Measurements from ENCODE around the gene CEP131. TPM values are rescaled to one million over a fixed set of nuclear protein-coding genes. Genes with fewer than 3 reads are reported as not detected.

CEP131 gene
- total and polyA plus RNA-seq, 2 donors (not counting 3 experiments of a cell fraction or from before 2014, with no cell fraction given), result 5.3 to 17.9 TPM

DNA sequence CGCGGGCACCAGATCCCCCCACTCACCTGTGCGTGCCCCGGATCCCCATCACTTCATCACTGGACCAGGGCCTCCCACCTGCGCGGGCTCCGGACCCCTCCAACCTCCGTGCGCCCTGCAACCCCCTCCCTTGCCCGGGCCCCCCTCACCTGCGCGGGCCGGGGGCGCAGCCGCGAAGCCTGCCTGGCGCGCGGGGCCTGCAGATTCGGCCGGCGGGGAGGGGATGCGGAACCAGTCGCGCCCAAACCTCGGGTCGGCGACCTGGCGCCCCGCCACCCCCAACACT is 202 bp downstream of the CEP131 start:
- Histone ChIP-seq H3K9ac (replicated peaks; ENCODE audit: extremely low read depth, insufficient read depth, low read length) (peak overlapping the region; percentile 83), H3K27ac (ENCODE audit: insufficient read depth, low read depth, low read length) (no peak overlapping the region), H3K9me1 (replicated peaks; ENCODE audit: control insufficient read depth, extremely low read depth, insufficient read depth, low read length) (no peaks in the 10 kb centered on the region), H3K36me3 (ENCODE audit: control insufficient read depth in 2 of 2, extremely low read depth in 1 of 2, insufficient read depth in 2 of 2, low read length in 2 of 2) (no peaks in the 10 kb centered on the region), H3K27me3 (ENCODE audit: control insufficient read depth in 2 of 2, insufficient read depth in 2 of 2, low read length in 2 of 2) (no peaks in the 10 kb centered on the region), H2AFZ (ENCODE audit: low read depth, low read length) (peak overlapping the region; percentile 91), H4K20me1 (replicated peaks; ENCODE audit: control insufficient read depth, extremely low read depth, insufficient read depth, low read length) (no peaks in the 10 kb centered on the region), H3K4me1 (ENCODE audit: control insufficient read depth, extremely low read depth, insufficient read depth, low read length) (peaks cover 14% of the 10 kb centered on the region), H3K79me2 (ENCODE audit: control insufficient read depth, insufficient read depth, low read length) (peaks cover 5% of the 10 kb centered on the region), H3K4me3 (replicated peaks in 1 of 3; ENCODE audit: insufficient read depth in 1 of 3, low read depth in 1 of 3, low read length in 3 of 3) (peak overlapping the region; percentile 64 to 94 (median 85)), H3K4me2 (ENCODE audit: insufficient read depth, low read length) (peak overlapping the region; percentile 55), H3K9me3 (replicated peaks; ENCODE audit: control insufficient read depth, insufficient read depth, low read length) (no peaks in the 10 kb centered on the region)
- CTCF ChIA-PET, result interaction anchor here (0.6 to 1.3 kb wide), 4 partner anchors 10 to 79 kb away, joined by 3 to 7 read pairs (median 6); partner anchors contain the start of genes NDUFAF8 and TEPSIN
- intact Hi-C loops (cut with micrococcal nuclease), result loop anchor here (5.0 kb wide), 1 partner anchor 190 kb away; no protein-coding TSS in a partner anchor
- FAIRE-seq (no peak), DNase-seq (ENCODE audit: low read depth, low spot score) (no peak)
- no peak for TF ChIP-seq MYC (IDR thresholded peaks at IDR 0.05; ENCODE audit: low read depth, low read length)
- dilution Hi-C loops (cut with MboI; ENCODE audit: extremely low pct_ligation_motif_present, low sequenced_read_pairs), result no loop called here
- POLR2A ChIA-PET, result interaction anchor here (0.7 to 1.2 kb wide), 2 partner anchors 17 to 207 kb away, joined by 4 to 6 read pairs; partner anchors contain the start of genes NDUFAF8 and TEPSIN
- no TSS peak for BruUV-seq (replicated peaks)

DNA sequence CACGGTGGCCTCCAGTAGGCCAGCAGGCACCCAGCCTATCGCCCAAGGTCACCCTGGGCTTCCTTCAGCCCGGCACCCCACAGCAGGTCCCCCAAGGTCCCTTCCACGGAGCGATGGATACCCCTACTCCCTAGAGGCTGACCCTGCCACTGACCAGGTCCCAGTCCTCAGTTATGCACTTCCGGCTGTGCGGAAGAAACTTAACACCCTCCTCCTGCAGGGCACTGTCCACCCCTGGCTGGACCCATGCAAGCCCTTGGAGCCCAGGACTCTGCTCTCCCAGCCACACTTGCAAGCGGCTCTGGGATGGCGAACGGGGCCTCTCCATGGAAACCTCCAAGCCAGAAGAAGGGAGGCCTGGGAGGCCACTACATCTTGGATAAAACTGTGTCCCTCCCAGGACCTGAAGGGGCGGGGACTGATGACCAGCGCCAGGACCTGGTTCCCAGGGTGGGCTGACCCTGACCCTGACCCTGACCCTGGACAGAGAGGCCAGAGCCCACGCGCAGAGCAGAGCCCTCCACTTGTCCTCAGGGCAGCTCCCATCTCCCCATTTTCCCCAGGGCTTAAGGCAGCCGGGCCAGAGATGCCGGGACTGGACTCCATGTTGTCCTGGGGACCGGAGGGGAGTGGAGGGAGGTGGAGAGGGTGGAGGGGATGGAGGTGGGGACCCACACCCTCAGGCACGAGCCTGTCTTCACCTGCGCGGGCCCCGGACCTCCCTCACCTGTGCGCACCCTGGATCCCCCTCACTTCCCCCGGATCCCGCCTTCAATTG is 734 bp downstream of the CEP131 start:
- peaks cover 5% of the 10 kb centered on the region for H3K79me2 ChIP-seq (ENCODE audit: control insufficient read depth, insufficient read depth, low read length)
- no peak for DNase-seq (ENCODE audit: low read depth, low spot score)
- intact Hi-C loops (cut with micrococcal nuclease), result loop anchor here (5.0 kb wide), 1 partner anchor 190 kb away; no protein-coding TSS in a partner anchor
- dilution Hi-C loops (cut with MboI; ENCODE audit: extremely low pct_ligation_motif_present, low sequenced_read_pairs), result no loop called here
- H3K4me3 ChIP-seq (replicated peaks in 1 of 3; ENCODE audit: insufficient read depth in 1 of 3, low read depth in 1 of 3, low read length in 3 of 3), result peak overlapping the region; percentile 64 to 94 (median 85)
- no peaks in the 10 kb centered on the region for H4K20me1 ChIP-seq (replicated peaks; ENCODE audit: control insufficient read depth, extremely low read depth, insufficient read depth, low read length)
- TF ChIP-seq JUN (IDR thresholded peaks at IDR 0.05; ENCODE audit: borderline replicate concordance, insufficient read depth, insufficient read length, low read depth), result no peak
- TF ChIP-seq EZH2 (IDR thresholded peaks at IDR 0.05; ENCODE audit: borderline replicate concordance, low read depth, low read length, severe bottlenecking), result no peak
- no peak for TF ChIP-seq POLR2AphosphoS5 (IDR thresholded peaks at IDR 0.05; ENCODE audit: insufficient read depth, low read depth, low read length)
- TF ChIP-seq, protein P1, sequence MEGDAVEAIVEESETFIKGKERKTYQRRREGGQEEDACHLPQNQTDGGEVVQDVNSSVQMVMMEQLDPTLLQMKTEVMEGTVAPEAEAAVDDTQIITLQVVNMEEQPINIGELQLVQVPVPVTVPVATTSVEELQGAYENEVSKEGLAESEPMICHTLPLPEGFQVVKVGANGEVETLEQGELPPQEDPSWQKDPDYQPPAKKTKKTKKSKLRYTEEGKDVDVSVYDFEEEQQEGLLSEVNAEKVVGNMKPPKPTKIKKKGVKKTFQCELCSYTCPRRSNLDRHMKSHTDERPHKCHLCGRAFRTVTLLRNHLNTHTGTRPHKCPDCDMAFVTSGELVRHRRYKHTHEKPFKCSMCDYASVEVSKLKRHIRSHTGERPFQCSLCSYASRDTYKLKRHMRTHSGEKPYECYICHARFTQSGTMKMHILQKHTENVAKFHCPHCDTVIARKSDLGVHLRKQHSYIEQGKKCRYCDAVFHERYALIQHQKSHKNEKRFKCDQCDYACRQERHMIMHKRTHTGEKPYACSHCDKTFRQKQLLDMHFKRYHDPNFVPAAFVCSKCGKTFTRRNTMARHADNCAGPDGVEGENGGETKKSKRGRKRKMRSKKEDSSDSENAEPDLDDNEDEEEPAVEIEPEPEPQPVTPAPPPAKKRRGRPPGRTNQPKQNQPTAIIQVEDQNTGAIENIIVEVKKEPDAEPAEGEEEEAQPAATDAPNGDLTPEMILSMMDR (IDR thresholded peaks at IDR 0.05; ENCODE audit: extremely low read depth in 1 of 2, insufficient read depth in 1 of 2, low read depth in 1 of 2, low read length in 2 of 2), result no peak
- TF ChIP-seq, protein P2, sequence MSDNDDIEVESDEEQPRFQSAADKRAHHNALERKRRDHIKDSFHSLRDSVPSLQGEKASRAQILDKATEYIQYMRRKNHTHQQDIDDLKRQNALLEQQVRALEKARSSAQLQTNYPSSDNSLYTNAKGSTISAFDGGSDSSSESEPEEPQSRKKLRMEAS (IDR thresholded peaks at IDR 0.05; ENCODE audit: insufficient read depth, insufficient read length), result no peak
- no peak for TF ChIP-seq MYC (IDR thresholded peaks at IDR 0.05; ENCODE audit: low read depth, low read length)
- TF ChIP-seq POLR2A (IDR thresholded peaks at IDR 0.05; ENCODE audit: low read depth, low read length), result no peak
- no peak for TF ChIP-seq FOS (IDR thresholded peaks at IDR 0.05; ENCODE audit: borderline replicate concordance, insufficient read depth, low read length)
- no peak for TF ChIP-seq GATA2 (IDR thresholded peaks at IDR 0.05; ENCODE audit: insufficient read depth, insufficient read length, low read depth, low read length)
- no peak overlapping the region for H3K27ac ChIP-seq (ENCODE audit: insufficient read depth, low read depth, low read length)
- H3K27me3 ChIP-seq (ENCODE audit: control insufficient read depth in 2 of 2, insufficient read depth in 2 of 2, low read length in 2 of 2), result no peaks in the 10 kb centered on the region
- POLR2A ChIA-PET, result interaction anchor here (0.7 to 1.2 kb wide), 2 partner anchors 17 to 208 kb away, joined by 4 to 6 read pairs; partner anchors contain the start of genes NDUFAF8 and TEPSIN
- H3K9me1 ChIP-seq (replicated peaks; ENCODE audit: control insufficient read depth, extremely low read depth, insufficient read depth, low read length), result no peaks in the 10 kb centered on the region
- CTCF ChIA-PET, result interaction anchor here (1.2 to 1.3 kb wide), 2 partner anchors 17 to 21 kb away, joined by 6 to 7 read pairs; partner anchors contain the start of genes NDUFAF8 and TEPSIN
- peak overlapping the region; percentile 55 for H3K4me2 ChIP-seq (ENCODE audit: insufficient read depth, low read length)
- H3K36me3 ChIP-seq (ENCODE audit: control insufficient read depth in 2 of 2, extremely low read depth in 1 of 2, insufficient read depth in 2 of 2, low read length in 2 of 2), result no peaks in the 10 kb centered on the region
- no peak for FAIRE-seq
- peaks cover 14% of the 10 kb centered on the region for H3K4me1 ChIP-seq (ENCODE audit: control insufficient read depth, extremely low read depth, insufficient read depth, low read length)
- H2AFZ ChIP-seq (ENCODE audit: low read depth, low read length), result peak overlapping the region; percentile 91
- peak overlapping the region; percentile 83 for H3K9ac ChIP-seq (replicated peaks; ENCODE audit: extremely low read depth, insufficient read depth, low read length)
- no peaks in the 10 kb centered on the region for H3K9me3 ChIP-seq (replicated peaks; ENCODE audit: control insufficient read depth, insufficient read depth, low read length)
- no TSS peak for BruUV-seq (replicated peaks)
